ENCODE data around the gene PRKRIP1. TPM values are rescaled to one million over a fixed set of nuclear protein-coding genes. Genes with fewer than 3 reads are reported as not detected.

The PRKRIP1 gene
- total and polyA plus RNA-seq, 4 donors, result 14.6 to 29.2 (median 23.6) TPM

DNA sequence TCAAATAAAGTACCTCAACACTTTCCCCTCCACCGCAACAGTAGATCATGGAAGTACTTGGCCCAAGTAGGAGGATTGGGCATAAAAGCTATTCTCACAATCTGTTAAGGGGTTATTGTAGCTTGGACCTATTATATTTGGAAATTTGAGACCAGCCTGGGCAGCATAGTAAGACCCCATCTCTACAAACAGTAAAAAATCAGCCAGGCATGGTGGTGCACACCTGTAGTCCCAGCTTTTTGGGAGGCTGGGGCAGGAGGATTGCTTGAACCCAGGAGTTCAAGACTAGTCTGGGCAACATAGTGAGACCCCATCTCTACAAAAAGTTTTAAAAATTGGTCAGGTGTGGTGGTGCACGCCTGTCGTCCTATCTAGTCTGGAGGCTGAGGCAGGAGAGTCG, 13.2 kb downstream of the PRKRIP1 start:
- TF ChIP-seq, protein P1, sequence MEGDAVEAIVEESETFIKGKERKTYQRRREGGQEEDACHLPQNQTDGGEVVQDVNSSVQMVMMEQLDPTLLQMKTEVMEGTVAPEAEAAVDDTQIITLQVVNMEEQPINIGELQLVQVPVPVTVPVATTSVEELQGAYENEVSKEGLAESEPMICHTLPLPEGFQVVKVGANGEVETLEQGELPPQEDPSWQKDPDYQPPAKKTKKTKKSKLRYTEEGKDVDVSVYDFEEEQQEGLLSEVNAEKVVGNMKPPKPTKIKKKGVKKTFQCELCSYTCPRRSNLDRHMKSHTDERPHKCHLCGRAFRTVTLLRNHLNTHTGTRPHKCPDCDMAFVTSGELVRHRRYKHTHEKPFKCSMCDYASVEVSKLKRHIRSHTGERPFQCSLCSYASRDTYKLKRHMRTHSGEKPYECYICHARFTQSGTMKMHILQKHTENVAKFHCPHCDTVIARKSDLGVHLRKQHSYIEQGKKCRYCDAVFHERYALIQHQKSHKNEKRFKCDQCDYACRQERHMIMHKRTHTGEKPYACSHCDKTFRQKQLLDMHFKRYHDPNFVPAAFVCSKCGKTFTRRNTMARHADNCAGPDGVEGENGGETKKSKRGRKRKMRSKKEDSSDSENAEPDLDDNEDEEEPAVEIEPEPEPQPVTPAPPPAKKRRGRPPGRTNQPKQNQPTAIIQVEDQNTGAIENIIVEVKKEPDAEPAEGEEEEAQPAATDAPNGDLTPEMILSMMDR (IDR thresholded peaks at IDR 0.05; ENCODE audit: control extremely low read depth, extremely low read depth), result no peak
- Histone ChIP-seq H3K9ac (ENCODE audit: insufficient read depth in 1 of 2, low read length in 2 of 2) (no peak overlapping the region), H3K4me1 (ENCODE audit: control insufficient read depth in 5 of 5, insufficient read depth in 5 of 5, low read length in 5 of 5) (no peaks in the 10 kb centered on the region), H3K4me3 (no peak overlapping the region), H3K27me3 (ENCODE audit: control insufficient read depth in 3 of 3, insufficient read depth in 3 of 3, low read length in 2 of 3) (no peaks in the 10 kb centered on the region), H3K9me3 (ENCODE audit: control insufficient read depth in 4 of 4, insufficient read depth in 3 of 4, low read length in 3 of 4) (peaks cover 0 to 6% (median 0%) of the 10 kb centered on the region in 4 donors), H3K27ac (ENCODE audit: low read depth in 1 of 2, low read length in 1 of 2) (no peak overlapping the region), H3K36me3 (ENCODE audit: control insufficient read depth in 4 of 4, insufficient read depth in 4 of 4, low read length in 4 of 4) (peaks cover 11 to 56% (median 46%) of the 10 kb centered on the region in 4 donors)
- no peak for ATAC-seq (ENCODE audit: insufficient read depth, low FRiP score)
- no peak for DNase-seq
- 97 to 99% methylated on average over 4 of the region's 4 CpGs for WGBS, 2 donors

DNA sequence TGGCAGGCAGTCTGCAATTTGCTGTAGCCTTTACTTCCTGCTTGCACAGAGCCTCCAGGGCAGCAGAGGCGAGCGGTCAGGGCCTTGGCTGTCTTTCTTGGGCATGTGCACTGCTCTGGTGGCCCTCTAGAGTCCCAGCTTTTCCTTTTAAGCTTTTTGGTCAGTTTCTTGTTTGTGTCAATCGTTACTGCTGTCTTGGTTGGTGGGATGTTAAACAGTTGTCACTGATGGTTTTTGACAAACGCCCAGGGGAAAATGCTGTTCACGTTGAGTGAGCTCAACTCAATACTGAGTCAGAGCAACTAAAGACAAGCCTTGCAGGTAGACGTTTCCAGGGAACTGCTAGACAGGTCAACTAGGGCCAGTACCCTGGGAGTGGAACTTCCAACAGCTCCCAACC, 14.0 kb downstream of the PRKRIP1 start:
- DNase-seq, result no peak
- ATAC-seq (ENCODE audit: insufficient read depth, low FRiP score), result no peak
- Histone ChIP-seq H3K9ac (ENCODE audit: insufficient read depth in 1 of 2, low read length in 2 of 2) (no peak overlapping the region), H3K27me3 (ENCODE audit: control insufficient read depth in 3 of 3, insufficient read depth in 3 of 3, low read length in 2 of 3) (no peaks in the 10 kb centered on the region), H3K36me3 (ENCODE audit: control insufficient read depth in 4 of 4, insufficient read depth in 4 of 4, low read length in 4 of 4) (peaks cover 13 to 56% (median 46%) of the 10 kb centered on the region in 4 donors), H3K9me3 (ENCODE audit: control insufficient read depth in 4 of 4, insufficient read depth in 3 of 4, low read length in 3 of 4) (peaks cover 0 to 6% (median 0%) of the 10 kb centered on the region in 4 donors), H3K27ac (ENCODE audit: low read depth in 1 of 2, low read length in 1 of 2) (no peak overlapping the region), H3K4me1 (ENCODE audit: control insufficient read depth in 5 of 5, insufficient read depth in 5 of 5, low read length in 5 of 5) (no peaks in the 10 kb centered on the region), H3K4me3 (no peak overlapping the region)
- TF ChIP-seq, protein P1 (IDR thresholded peaks at IDR 0.05; ENCODE audit: control extremely low read depth, extremely low read depth), result no peak
- 81% methylated on average over 6 of the region's 6 CpGs for WGBS, 2 donors

DNA sequence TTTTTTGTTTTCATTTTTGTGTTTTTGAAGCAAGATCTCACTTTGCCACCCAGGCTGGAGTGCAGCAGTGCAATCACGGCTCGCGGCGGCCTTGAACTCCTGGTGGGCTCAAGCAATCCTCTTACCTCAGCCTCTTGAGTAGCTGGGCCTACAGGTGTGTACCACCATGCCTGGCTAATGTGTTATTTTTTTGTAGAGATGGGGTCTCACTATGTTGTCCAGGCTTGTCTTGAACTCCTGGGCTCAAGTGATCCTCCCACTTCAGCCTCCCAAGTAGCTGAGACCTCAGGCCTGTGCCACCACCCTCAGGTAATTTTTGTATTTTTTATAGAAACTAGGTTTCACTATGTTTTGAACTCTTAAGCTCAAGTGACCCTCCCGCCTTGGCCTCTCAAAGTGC, 14.8 kb downstream of the PRKRIP1 start:
- H3K36me3 ChIP-seq (ENCODE audit: control insufficient read depth in 4 of 4, insufficient read depth in 4 of 4, low read length in 4 of 4), result peaks cover 10 to 54% (median 42%) of the 10 kb centered on the region in 4 donors
- ATAC-seq (ENCODE audit: insufficient read depth, low FRiP score) (no peak), DNase-seq (no peak)
- H3K27ac ChIP-seq (ENCODE audit: low read depth in 1 of 2, low read length in 1 of 2), result no peak overlapping the region
- no peak overlapping the region for H3K9ac ChIP-seq (ENCODE audit: insufficient read depth in 1 of 2, low read length in 2 of 2)
- peaks cover 0 to 6% (median 0%) of the 10 kb centered on the region in 4 donors for H3K9me3 ChIP-seq (ENCODE audit: control insufficient read depth in 4 of 4, insufficient read depth in 3 of 4, low read length in 3 of 4)
- no peak overlapping the region for H3K4me3 ChIP-seq
- TF ChIP-seq, protein P1 (IDR thresholded peaks at IDR 0.05; ENCODE audit: control extremely low read depth, extremely low read depth), result no peak
- H3K4me1 ChIP-seq (ENCODE audit: control insufficient read depth in 5 of 5, insufficient read depth in 5 of 5, low read length in 5 of 5), result no peaks in the 10 kb centered on the region
- 98 to 99% methylated on average over 5 of the region's 5 CpGs for WGBS, 2 donors
- H3K27me3 ChIP-seq (ENCODE audit: control insufficient read depth in 3 of 3, insufficient read depth in 3 of 3, low read length in 2 of 3), result no peaks in the 10 kb centered on the region

DNA sequence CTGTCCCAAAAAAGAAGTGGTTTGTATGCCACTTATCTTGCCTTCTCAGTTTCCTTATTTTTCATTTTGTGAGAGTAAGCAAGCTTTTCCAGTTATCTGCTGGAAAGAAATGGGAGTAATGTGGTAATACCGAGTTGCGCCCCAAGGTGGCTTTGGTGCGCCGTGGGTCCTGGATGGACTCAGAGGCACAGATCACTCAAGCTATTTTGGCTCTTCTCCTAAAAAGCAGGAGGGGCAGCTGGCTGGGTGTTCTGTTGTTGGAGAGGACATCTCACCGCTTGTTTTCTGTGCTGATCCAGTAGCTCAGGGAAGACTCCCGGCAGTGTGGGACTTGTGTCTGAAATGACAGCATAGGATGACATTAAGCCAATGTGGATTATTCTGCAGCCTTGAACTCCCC, 16.4 kb downstream of the PRKRIP1 start:
- no peak overlapping the region for H3K4me3 ChIP-seq
- no peak overlapping the region for H3K27ac ChIP-seq (ENCODE audit: low read depth in 1 of 2, low read length in 1 of 2)
- WGBS, 2 donors, result 63 to 68% methylated on average over 6 of the region's 6 CpGs
- TF ChIP-seq, protein P1 (IDR thresholded peaks at IDR 0.05; ENCODE audit: control extremely low read depth, extremely low read depth), result peak; percentile 5
- ATAC-seq (ENCODE audit: insufficient read depth, low FRiP score) (no peak), DNase-seq (no peak)
- H3K4me1 ChIP-seq (ENCODE audit: control insufficient read depth in 5 of 5, insufficient read depth in 5 of 5, low read length in 5 of 5), result no peaks in the 10 kb centered on the region
- no peaks in the 10 kb centered on the region for H3K27me3 ChIP-seq (ENCODE audit: control insufficient read depth in 3 of 3, insufficient read depth in 3 of 3, low read length in 2 of 3)
- no peak overlapping the region for H3K9ac ChIP-seq (ENCODE audit: insufficient read depth in 1 of 2, low read length in 2 of 2)
- peaks cover 8 to 43% (median 38%) of the 10 kb centered on the region in 4 donors for H3K36me3 ChIP-seq (ENCODE audit: control insufficient read depth in 4 of 4, insufficient read depth in 4 of 4, low read length in 4 of 4)
- peaks cover 0 to 6% (median 0%) of the 10 kb centered on the region in 4 donors for H3K9me3 ChIP-seq (ENCODE audit: control insufficient read depth in 4 of 4, insufficient read depth in 3 of 4, low read length in 3 of 4)
